ENCODE data around the gene ADSL. TPM values are rescaled to one million over a fixed set of nuclear protein-coding genes. Genes with fewer than 3 reads are reported as not detected.

ADSL gene
- polyA plus RNA-seq, 1 of the 3 experiments (the other 2 are of a cell fraction): 79.7 TPM

GRCh38 chr22:40412441-40412840 is 66.1 kb downstream of the ADSL start (continued):
- no peak for TF ChIP-seq EZH2phosphoT487 (IDR thresholded peaks at IDR 0.05; ENCODE audit: borderline replicate concordance, low read depth)

DNA sequence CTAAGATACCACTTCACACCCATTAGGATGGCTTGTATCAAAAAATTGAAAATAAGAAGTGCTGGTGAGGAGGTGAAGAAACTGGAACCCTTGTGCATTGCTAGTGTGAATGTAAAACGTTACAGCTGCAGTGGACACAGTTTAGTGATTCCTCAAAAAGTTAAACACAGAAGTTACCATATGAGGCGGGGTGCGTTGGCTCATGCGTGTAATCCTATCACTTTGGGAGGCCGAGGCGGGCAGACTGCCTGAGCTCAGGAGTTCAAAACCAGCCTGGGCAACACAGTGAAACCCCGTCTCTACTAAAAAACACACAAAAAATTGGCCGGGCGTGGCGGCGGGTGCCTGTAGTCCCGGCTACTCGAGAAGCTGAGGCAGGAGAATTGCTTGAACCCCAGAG is 67.6 kb downstream of the ADSL start:
- Histone ChIP-seq H3K36me3 (replicated peaks in 1 of 2; ENCODE audit: control insufficient read depth in 1 of 2, insufficient read depth in 2 of 2, low read length in 1 of 2) (peaks cover 0 to 30% of the 10 kb centered on the region in 2 experiments), H3K9me3 (no peaks in the 10 kb centered on the region), H3K79me2 (ENCODE audit: insufficient read depth) (no peaks in the 10 kb centered on the region), H3K4me2 (no peak overlapping the region), H2AFZ (ENCODE audit: low read depth) (no peak overlapping the region), H3K27ac (ENCODE audit: low read depth in 2 of 2, low read length in 1 of 2) (no peak overlapping the region), H4K20me1 (ENCODE audit: insufficient read depth) (no peaks in the 10 kb centered on the region), H3F3A (replicated peaks; ENCODE audit: insufficient read depth) (no peaks in the 10 kb centered on the region), H3K4me1 (ENCODE audit: control insufficient read depth in 1 of 2, insufficient read depth in 2 of 2, low read depth in 1 of 2, low read length in 1 of 2) (peaks cover 0 to 18% of the 10 kb centered on the region in 2 experiments; a peak in 1 of 4 replicates), H3K9ac (no peak overlapping the region), H3K9me2 (no peaks in the 10 kb centered on the region), H3K27me3 (ENCODE audit: insufficient read depth) (no peaks in the 10 kb centered on the region), H3K4me3 (ENCODE audit: low read depth in 2 of 2, low read length in 1 of 2) (no peak overlapping the region)
- 95% methylated on average over 13 of the region's 13 CpGs for WGBS (ENCODE audit: low lambda C conversion rate)
- no peak for TF ChIP-seq ZBTB33 (IDR thresholded peaks at IDR 0.05; ENCODE audit: borderline replicate concordance, low read depth)
- TF ChIP-seq, protein P1, sequence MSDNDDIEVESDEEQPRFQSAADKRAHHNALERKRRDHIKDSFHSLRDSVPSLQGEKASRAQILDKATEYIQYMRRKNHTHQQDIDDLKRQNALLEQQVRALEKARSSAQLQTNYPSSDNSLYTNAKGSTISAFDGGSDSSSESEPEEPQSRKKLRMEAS (IDR thresholded peaks at IDR 0.05; ENCODE audit: low read depth): no peak
- TF ChIP-seq POLR2AphosphoS5 (IDR thresholded peaks at IDR 0.05; ENCODE audit: low read depth, low read length): no peak
- no peak for TF ChIP-seq TEAD4 (IDR thresholded peaks at IDR 0.05; ENCODE audit: borderline replicate concordance, insufficient read depth)
- no peak for TF ChIP-seq RAD21 (IDR thresholded peaks at IDR 0.05; ENCODE audit: low read length)
- no peak for TF ChIP-seq CTCF (IDR thresholded peaks at IDR 0.05)
- CTCF ChIA-PET: interaction anchor here (1.4 kb wide), 1 partner anchor 15 kb away, joined by 3 read pairs; no protein-coding TSS in a partner anchor
- DNase-seq: no peak
- POLR2A ChIA-PET: no interaction called here

GRCh38 chr22:40414311-40414710 is 68.0 kb downstream of the ADSL start:
- Histone ChIP-seq H3K36me3 (replicated peaks in 1 of 2; ENCODE audit: control insufficient read depth in 1 of 2, insufficient read depth in 2 of 2, low read length in 1 of 2) (peaks cover 0 to 34% of the 10 kb centered on the region in 2 experiments), H3K4me1 (ENCODE audit: control insufficient read depth in 1 of 2, insufficient read depth in 2 of 2, low read depth in 1 of 2, low read length in 1 of 2) (peaks cover 0 to 18% of the 10 kb centered on the region in 2 experiments; a peak in 1 of 4 replicates), H3K27ac (ENCODE audit: low read depth in 2 of 2, low read length in 1 of 2) (no peak overlapping the region; a peak in 1 of 4 replicates), H3F3A (replicated peaks; ENCODE audit: insufficient read depth) (no peaks in the 10 kb centered on the region), H3K79me2 (ENCODE audit: insufficient read depth) (no peaks in the 10 kb centered on the region), H3K4me2 (no peak overlapping the region), H3K27me3 (ENCODE audit: insufficient read depth) (no peaks in the 10 kb centered on the region), H2AFZ (ENCODE audit: low read depth) (no peak overlapping the region), H3K4me3 (ENCODE audit: low read depth in 2 of 2, low read length in 1 of 2) (no peak overlapping the region), H3K9me2 (no peaks in the 10 kb centered on the region), H3K9me3 (no peaks in the 10 kb centered on the region), H4K20me1 (ENCODE audit: insufficient read depth) (no peaks in the 10 kb centered on the region), H3K9ac (no peak overlapping the region)
- no peak for DNase-seq
- WGBS (ENCODE audit: low lambda C conversion rate): 55% methylated on average over 3 of the region's 3 CpGs
- TF ChIP-seq RXRA (IDR thresholded peaks at IDR 0.05; ENCODE audit: borderline replicate concordance, low read depth) (no peak), TEAD4 (IDR thresholded peaks at IDR 0.05; ENCODE audit: borderline replicate concordance, insufficient read depth) (no peak), PBX3 (IDR thresholded peaks at IDR 0.05) (no peak), ZBTB33 (IDR thresholded peaks at IDR 0.05; ENCODE audit: borderline replicate concordance, low read depth) (no peak), GATA2 (CRISPR knock-in tag; IDR thresholded peaks at IDR 0.05) (no peak), FOSL2 (IDR thresholded peaks at IDR 0.05; ENCODE audit: borderline replicate concordance, low read depth) (no peak), EZH2phosphoT487 (IDR thresholded peaks at IDR 0.05; ENCODE audit: borderline replicate concordance, low read depth) (no peak), POLR2AphosphoS5 (IDR thresholded peaks at IDR 0.05; ENCODE audit: low read depth, low read length) (no peak), USF2 (IDR thresholded peaks at IDR 0.05; ENCODE audit: borderline replicate concordance, low read depth, low read length) (no peak), RCOR1 (IDR thresholded peaks at IDR 0.05; ENCODE audit: low read length) (no peak), YY1 (IDR thresholded peaks at IDR 0.05; ENCODE audit: low read depth) (no peak)
- TF ChIP-seq, protein P1 (IDR thresholded peaks at IDR 0.05; ENCODE audit: low read depth): no peak
- POLR2A ChIA-PET: no interaction called here
- CTCF ChIA-PET: interaction anchor here (1.4 kb wide), 1 partner anchor 15 kb away, joined by 3 read pairs; no protein-coding TSS in a partner anchor

All from SK-N-SH (cell line).